D721Med (cell line): Measurements from ENCODE around the gene PI4KA.

Experiments used
- DNase-seq: peaks from one replicate; pipeline ENCODE4 v3.0.0; 2011; ENCODE audit warnings: low spot score; ENCODE audit not compliant: insufficient read length
- FAIRE-seq: peaks from 2 replicates; lab custom pipeline; 2011; peaks lifted over from hg19 to GRCh38; lab: Jason Lieb, UNC
- CTCF ChIP-seq: IDR thresholded peaks from 2 replicates; pipeline ENCODE4 v1.5.1; 2012; ENCODE audit warnings: mild to moderate bottlenecking, control low read depth; ENCODE audit not compliant: insufficient read depth; ENCODE audit errors: missing control alignments

PI4KA gene

GRCh38 chr22:20786536-20786979, 72.1 kb downstream of the PI4KA start:
- no peak for FAIRE-seq
- no peak for DNase-seq
- no peak for TF ChIP-seq CTCF

- FAIRE-seq (no peak), DNase-seq (no peak)
- no peak for TF ChIP-seq CTCF
Measured at GRCh38 chr22:20786048-20786447, 72.6 kb downstream of the PI4KA start.

GRCh38 chr22:20785415-20785814, 73.2 kb downstream of the PI4KA start:
- DNase-seq: no peak
- TF ChIP-seq CTCF: no peak
- FAIRE-seq: no peak

GRCh38 chr22:20783844-20784723, 74.5 kb downstream of the PI4KA start:
- FAIRE-seq (no peak), DNase-seq (peak; percentile 55)
- peak; percentile 68 for TF ChIP-seq CTCF

GRCh38 chr22:20783300-20783673, 75.3 kb downstream of the PI4KA start:
- FAIRE-seq (no peak), DNase-seq (no peak)
- no peak for TF ChIP-seq CTCF

GRCh38 chr22:20782596-20783299, 75.9 kb downstream of the PI4KA start:
- DNase-seq: no peak
- TF ChIP-seq CTCF: no peak
- no peak for FAIRE-seq

- FAIRE-seq: no peak
- no peak for TF ChIP-seq CTCF
- DNase-seq: no peak
Measured at GRCh38 chr22:20782083-20782482, 76.5 kb downstream of the PI4KA start.
